Cardiac fibroblast (primary cell): Measurements from ENCODE around the gene MRPL38.
"Not testable (repeated sequence)": the region's sequence is repeated elsewhere in the genome, so short reads cannot be mapped to it uniquely, and the experiment has no call there.

Experiments
- DNase-seq, 2 donors: peaks; one replicate each; pipeline versions ENCODE4 v3.0.0 to v3.0.0-alpha.2; 2010; ENCODE audit warnings: low read depth in 2 of 2
- H3K4me3 ChIP-seq, 2 donors: replicated peaks in 1 of 2; 1 replicate in 1 of 2; 2 replicates in 1 of 2; pipeline ENCODE4 v1.5.1; 2011; ENCODE audit warnings: low read depth in 2 of 2, low read length in 2 of 2, mild to moderate bottlenecking in 2 of 2, moderate library complexity in 1 of 2
- CTCF ChIP-seq: IDR thresholded peaks from one replicate; pipeline ENCODE4 v1.5.1; 2011; ENCODE audit warnings: low read depth, mild to moderate bottlenecking, low read length, inconsistent platforms

The MRPL38 gene

GRCh38 chr17:75893305-75894048, 11.2 kb downstream of the MRPL38 start:
- no peak for DNase-seq
- no peak for TF ChIP-seq CTCF
- H3K4me3 ChIP-seq: no peak overlapping the region

GRCh38 chr17:75892556-75893224, 12.0 kb downstream of the MRPL38 start:
- no peak for TF ChIP-seq CTCF
- H3K4me3 ChIP-seq: no peak overlapping the region

GRCh38 chr17:75891605-75892555, 12.8 kb downstream of the MRPL38 start:
- no peak overlapping the region for H3K4me3 ChIP-seq
- TF ChIP-seq CTCF: no peak
- no peak for DNase-seq

More at GRCh38 chr17:75892556-75893224, 12.0 kb downstream of the MRPL38 start:
- no peak for DNase-seq

GRCh38 chr17:75891022-75891604, 13.6 kb downstream of the MRPL38 start:
- DNase-seq: no peak
- TF ChIP-seq CTCF: no peak
- H3K4me3 ChIP-seq: no peak overlapping the region

GRCh38 chr17:75889454-75889853, 15.2 kb downstream of the MRPL38 start:
- no peak for TF ChIP-seq CTCF
- H3K4me3 ChIP-seq: no peak overlapping the region
- DNase-seq: peak in 1 of 2 donors; percentile 41

GRCh38 chr17:75888484-75888883, 16.2 kb downstream of the MRPL38 start:
- DNase-seq: no peak
- no peak for TF ChIP-seq CTCF
- H3K4me3 ChIP-seq: no peak overlapping the region

- not testable (repeated sequence) for H3K4me3 ChIP-seq, DNase-seq
Measured at GRCh38 chr17:75885860-75886259, 18.8 kb downstream of the MRPL38 start.
